Effector CD4-positive, alpha-beta T cell (primary cell): ENCODE results near the gene RPS15A.
"Not testable (repeated sequence)": the region's sequence is repeated elsewhere in the genome, so short reads cannot be mapped to it uniquely, and the experiment has no call there.

Experiments used
- DNase-seq: peaks from one replicate; pipeline ENCODE4 v3.0.0-alpha.2; 2020

The RPS15A gene

DNA sequence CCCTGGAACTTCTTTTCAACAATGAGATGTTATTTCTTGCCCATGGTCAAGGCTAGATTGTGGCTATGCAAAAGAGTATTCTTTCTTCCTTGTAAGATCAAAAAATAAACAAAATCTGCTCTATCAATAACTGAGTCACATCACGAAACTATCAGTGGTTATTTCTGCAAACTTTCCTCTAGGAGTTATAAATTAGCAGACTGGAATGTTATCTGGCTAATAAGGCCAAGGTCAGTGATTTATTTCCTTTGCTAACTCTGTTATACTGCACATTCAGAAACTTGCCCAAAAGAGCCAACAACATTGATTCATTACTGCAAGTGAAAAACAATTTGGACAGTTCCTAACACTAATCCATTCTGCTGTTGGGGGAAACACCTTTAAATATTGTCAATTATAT lies 6.2 kb upstream of the RPS15A start:
- no peak for DNase-seq

DNA sequence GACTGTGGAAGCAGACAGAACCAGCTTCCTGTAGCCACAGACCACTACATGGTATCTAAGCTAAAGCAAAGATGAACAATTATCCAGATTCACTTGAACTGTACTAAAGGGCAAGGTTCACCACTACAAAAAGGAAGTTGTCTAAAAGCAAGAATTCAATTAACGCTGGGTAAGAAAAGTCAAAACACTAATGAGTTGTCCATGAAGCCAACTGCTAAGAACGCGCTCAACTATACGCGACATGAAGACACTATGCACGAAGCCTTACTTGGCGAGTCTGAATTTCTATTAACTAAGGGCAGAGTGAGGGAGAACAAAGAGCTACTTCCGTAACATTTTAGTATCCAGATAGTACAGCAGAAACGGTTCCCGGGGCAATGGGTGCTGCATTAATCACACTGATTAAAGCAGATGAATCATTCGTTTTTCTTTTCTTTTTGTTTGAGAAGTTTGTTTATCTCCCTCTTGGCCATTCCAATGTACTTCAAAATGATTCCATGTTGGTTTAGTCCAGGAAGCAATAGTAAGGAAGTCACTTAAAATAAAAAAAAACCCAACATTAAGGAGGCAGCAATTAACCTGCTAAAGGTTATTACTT lies 2.8 kb upstream of the RPS15A start:
- no peak for DNase-seq

DNA sequence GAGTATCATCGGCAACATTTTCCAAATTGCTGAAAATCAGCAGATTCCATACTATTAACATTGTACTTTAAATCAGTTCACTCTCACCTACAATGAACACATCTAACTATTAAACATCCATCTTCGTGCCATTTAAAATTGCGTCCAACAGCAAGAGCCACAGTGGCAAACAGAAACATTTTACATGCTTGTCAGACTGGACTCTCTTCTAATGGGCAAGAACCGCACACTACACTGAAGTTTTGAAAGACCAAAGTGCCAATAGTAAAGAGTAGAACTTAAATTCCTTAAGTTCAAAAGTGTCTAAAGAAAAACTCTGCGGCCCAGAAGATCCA lies 652 bp downstream of the RPS15A start:
- DNase-seq: no peak

DNA sequence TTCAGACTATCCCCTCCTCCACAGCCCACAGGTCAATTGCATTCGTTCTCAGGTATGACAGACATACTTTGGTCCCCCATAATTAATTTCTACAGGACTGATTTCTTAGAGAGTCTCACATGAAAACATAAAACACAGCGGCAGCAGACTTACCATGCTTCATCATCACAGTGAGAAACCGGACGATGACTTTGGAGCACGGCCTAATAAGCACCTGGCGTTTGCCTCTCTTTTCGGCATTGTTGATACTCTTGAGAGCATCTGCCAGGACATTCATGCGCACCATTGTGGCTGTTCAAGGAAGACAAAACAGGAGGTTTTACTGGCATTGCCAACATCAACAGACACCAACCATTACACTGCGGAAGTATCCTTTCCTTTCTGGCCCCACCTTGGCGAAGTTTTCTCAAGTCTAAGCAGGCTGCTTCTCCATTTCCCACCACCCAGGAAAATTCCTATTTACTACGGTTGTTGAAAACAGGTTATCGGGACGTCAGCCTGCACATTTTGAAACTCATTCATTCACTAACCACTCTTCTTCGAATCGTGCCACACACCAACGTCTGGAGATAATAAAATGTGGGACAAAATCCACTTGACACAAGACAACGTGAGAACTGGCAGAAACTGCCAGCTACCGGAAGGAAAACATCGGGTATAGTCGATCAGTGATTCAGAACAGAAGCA lies 1.2 kb downstream of the RPS15A start:
- no peak for DNase-seq

DNA sequence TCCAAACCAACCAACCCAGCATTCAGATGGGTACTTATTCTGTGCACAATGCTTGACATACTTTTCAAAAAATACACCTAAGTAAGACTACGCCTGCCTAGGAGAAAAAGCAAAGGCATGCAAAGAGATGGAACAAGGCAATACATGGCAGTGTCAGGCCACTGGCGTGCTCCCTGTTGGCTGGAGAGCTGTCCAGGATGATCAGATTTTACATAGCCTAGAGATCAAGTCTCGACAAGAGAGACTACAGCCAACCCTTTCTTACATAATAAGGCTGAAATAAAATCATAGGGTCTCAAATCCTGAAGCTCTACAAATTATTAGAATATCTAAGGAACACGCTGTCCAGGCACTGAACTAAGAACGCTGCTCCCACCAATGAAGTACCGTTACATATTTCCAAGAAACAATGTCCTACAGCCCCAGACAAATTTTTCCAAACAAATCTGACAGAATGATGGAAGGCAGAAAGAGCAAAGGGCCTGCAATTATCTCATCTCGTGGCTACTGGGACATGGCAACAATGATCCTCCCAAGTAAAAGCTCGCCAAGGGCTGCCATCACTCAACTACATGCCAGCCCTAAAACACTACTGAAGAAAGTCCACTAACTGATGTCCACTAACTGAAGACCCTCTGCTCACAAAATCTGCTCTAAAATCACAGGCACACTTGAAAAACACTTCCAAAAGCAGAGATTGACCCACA lies 5.1 kb downstream of the RPS15A start:
- no peak for DNase-seq

DNA sequence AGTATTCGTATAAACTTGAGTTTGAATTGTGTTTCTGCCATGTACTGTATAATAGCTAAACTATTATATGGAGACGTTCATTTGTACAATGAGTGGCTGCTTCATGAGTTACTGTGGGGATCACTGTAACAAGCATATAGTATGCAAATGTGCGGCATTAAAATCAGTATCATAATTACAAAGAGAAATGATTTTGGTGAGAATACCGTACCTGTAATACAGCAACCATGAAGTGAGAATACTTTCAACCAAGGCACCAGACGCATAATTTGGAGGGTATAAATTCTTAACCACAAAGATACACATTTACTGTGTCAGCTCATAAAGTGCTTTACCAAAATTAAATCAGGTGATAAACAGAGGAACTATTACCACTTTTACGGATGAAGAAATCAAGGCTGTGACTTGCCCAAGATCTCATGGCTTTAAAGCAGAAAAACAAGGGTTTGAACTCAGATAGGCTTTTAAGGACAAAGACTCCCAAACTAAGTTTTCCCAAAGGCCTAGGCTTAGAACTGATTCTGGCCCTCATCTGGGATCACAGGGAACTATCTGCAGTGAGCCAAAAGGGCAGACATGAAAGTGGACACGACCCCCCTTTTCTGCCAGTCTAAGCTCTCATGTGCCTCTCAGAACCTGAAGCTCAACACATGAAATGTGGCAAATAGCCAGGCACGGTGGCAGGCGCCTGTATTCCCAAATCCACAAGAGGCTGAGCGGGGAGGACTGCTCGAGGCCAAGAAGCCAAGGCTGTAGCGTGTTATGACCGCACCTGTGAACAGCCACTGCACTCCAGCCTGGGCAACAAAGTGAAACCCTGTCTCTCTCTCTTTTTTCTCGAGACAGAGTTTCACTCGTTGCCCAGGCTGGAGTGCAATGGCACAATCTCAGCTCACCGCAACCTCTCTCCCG lies 6.4 kb downstream of the RPS15A start:
- DNase-seq: no peak

DNA sequence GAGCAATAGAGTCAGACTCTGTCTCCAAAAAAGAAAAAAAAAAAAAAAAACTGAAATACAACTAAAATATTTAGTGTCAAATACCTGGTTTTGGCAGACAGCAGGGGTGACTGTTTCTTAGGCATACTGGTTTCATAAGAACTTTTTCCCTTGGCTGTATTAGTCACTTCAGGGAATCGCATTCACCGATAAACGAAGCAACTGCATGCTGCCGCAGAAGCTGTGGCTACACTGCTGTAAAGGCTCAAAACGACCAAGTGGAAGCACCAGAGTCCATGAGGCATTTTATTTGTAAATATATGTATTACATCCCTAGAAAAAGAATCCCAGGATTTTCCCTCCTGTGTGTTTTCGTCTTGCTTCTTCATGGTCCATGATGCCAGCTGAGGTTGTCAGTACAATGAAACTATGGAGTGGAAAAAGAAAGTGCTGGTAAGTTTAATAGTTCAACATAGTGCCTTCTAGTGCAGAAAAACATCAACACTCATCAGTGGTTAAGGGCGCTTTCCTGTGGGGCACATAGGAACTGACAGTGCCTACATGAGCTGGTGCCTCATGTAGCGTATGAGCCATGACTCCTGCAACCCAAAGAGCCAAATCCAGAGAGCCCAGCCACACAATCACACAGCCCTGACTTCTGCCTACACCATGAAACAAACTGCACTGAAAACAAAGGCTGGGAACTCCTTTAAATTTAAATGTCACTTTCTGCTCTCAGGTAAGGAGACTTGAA lies 7.3 kb downstream of the RPS15A start:
- DNase-seq: no peak

DNA sequence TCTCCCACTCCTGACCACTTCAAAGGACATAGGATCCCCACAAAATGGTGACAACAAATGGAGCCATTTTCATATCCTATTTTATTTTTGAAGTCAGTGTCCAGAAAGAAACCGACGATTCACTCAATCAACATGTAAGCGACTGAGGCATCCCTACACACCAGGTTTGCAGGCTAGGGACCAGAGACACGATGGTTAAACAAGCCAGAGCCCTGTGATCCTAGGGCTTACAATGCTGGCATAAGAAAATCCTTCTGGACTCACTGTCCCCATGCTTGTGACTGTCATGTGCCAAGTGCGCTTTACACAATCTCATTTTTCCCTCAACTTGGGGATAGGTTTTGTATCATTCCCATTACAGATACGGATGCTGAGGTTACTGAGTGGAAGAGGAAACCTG lies 8.9 kb downstream of the RPS15A start:
- DNase-seq: not testable (repeated sequence)

DNA sequence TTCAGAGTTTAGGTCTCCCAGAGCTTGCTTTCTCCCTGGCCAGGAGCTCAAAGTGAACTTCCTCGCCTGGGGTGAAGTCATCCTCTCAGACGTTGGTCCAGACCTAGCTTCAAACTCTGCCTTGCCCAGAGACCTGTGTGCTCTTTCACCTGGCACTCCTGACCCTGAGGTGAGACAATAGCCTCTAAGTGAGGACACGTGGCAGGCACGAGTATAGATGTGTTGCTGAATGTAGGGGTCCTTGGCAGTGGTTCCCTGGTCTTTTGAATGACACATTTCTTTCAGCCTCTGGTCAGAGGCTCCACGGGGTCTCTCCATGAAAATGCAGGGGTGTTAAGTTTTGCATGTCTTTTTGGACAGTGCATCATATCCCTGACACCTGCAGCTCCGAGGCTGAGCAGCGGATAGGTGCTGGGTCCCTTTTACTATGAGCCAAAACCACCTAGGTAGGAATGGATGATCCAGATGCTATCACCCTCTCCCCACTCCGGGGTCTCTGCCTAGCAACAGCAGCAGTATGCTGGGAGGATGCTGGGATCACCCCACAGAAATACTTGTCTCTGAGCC lies 9.6 kb downstream of the RPS15A start:
- DNase-seq: not testable (repeated sequence)

DNA sequence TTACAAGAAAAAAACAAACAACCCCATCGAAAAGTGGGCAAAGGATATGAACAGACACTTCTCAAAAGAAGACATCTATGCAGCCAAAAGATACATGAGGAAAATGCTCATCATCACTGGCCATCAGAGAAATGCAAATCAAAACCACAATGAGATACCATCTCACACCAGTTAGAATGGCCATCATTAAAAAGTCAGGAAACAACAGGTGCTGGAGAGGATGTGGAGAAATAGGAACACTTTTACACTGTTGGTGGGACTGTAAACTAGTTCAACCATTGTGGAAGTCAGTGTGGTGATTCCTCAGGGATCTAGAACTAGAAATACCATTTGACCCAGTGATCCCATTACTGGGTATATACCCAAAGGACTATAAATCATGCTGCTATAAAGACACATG lies 12.5 kb downstream of the RPS15A start:
- DNase-seq: not testable (repeated sequence)

DNA sequence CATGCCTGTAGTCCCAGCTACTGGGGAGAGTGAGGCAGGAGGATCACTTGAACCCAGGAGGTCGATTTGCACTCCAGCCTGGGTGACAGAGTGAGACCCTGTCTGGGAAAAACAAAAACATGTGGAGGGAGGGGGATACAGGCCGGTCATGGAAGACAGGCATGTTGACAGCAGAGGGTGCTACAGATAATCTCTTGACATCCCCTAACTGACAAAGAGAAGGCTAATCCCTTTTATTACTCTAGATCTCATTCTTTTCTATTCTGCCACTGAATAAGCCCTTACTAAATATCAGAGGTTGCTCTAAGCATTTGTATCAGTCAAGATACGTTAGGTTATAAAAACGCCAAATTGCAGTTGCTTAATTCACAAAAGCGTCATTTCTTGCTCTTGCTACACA lies 13.8 kb downstream of the RPS15A start:
- DNase-seq: not testable (repeated sequence)

DNA sequence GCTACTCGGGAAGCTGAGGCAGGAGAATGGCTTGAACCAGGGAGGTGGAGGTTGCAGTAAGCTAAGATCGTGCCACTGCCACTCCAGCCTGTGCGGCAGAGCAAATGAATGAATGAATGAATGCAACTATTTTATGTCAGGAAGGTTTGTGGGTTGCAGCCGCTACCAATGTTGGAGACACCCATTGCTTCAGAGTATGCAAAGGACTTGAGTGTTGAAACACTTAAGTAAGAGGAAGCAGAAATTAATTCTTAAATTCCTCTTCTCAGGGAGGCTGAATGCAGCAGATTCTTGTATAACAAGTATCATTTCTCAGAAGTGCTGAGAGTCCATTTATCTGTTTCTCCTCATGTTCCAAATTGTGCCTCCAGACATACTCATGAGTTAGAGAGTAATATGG lies 15.5 kb downstream of the RPS15A start:
- not testable (repeated sequence) for DNase-seq

DNA sequence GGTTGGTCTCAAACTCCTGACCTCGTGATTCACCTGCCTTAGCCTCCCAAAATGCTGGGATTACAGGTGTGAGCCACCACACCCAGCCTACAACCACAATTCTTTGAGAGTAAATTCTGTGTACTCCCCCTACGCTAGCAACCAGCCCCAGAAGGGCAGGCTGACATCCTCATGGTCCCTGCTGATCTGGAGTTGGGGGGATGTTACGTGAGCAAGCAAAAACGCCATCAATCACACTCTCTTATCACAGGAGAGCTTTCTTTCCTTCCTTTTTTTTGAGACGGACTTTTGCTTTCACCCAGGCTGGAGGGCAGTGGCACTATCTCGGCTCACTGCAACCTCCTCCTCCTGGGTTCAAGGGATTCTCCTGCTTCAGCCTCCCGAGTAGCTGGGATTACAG lies 18.0 kb downstream of the RPS15A start:
- DNase-seq: not testable (repeated sequence)

DNA sequence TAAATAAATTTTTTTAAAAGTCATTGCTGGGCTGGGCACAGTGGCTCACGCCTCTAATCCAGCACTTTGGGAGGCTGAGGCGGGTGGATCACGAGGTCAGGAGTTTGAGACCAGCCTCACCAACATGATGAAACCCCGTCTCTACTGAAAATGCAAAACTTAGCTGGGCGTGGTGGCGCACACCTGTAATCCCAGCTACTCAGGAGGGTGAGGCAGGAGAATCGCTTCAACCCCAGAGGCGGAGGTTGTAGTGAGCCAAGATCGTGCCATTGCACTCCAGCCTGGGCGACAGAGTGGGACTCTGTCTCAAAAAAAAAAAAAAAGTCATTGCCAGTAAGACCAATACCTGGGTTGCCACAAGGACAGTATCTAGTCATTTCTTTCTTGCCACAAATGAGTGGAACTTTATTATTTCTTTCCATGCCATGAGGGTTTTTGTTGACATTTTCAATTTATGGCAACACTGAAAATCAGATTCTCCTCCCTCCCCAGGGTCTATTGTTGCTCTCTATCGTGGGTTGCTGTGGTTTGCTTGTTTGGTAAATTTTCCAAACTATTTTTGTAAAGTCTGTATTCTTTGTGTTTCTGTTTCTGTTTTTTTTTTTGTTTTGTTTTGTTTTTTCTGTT lies 19.7 kb downstream of the RPS15A start:
- not testable (repeated sequence) for DNase-seq

DNA sequence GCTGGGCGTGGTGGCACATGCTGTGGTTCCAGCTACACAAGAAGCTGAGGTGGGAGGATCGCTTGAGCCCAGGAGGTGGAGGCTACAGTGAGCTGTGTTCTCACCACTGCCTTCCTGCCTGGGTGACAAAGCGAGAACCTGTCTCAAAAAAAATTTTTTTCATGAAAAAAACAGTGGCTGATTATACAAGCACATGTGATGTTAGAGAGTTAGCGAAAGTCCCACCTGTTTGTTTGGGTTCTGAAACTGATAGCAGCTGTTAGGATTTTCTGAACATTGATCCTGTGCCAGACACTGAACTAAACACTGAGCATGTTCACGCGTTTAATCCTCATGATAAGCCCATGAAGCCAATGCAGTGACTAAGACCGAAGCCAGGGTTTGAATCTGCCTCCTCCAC lies 22.9 kb downstream of the RPS15A start:
- DNase-seq: not testable (repeated sequence)

DNA sequence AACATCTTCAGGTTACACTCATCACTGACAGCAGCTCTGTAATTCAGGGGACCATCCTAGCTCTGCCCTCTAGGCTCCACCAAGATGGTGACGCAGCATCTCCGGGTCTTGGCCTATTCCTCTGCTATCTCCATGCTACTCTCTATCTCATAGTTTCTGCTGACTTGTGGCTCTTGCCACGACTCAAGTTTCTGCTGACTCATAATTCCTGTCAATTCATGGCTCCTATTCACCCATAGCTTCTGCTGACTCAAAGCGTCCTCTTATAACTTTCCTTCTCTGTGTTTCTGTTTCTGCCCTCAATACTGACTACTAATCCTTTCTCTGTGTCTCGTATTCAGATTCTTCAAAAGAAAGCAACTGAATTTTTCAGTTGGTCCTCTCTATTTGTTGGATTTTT lies 27.4 kb downstream of the RPS15A start:
- not testable (repeated sequence) for DNase-seq

DNA sequence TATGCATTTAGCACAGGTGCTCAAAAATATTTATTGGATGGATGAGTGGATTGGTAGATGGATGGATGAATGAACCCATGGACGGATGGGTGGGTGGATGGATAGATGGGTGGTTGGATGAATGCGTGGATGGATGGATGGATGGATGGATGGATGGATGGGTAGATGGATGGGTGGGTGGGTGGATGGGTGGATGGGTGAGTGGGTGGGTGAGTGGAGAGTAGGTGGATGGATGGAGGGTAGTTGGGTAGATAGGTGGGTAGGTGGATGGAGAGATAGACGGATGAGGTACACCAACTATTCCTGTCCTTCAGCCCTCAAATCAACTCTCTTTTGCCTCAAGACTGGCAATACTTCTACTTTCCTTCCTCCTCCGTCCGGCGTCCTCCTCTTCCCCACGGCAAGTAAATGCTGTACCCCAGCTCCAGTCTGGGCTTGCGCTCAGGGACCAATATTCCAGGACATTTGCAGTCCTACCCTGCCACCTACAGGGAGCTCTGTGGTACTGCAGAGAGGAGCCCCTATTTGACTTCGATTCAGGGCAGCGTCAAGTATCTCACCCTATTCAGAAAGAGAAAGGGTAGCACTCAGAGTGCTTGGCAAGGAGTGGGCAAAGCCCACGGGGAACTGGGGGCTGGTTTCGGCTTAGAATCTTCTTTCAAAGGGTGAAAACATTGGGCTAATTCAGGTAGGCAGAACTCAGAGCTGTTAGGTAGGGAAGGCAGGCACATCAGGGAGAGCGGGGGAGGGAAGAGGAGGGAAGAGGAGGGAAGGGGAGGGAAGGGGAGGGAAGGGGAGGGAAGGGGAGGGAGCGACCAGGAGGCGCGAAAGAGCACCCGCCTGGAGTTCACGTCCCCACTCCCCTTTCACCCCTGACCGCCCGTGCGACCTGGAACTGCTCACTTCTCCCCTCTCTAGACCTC lies 30.3 kb downstream of the RPS15A start:
- peak; percentile 15 for DNase-seq

DNA sequence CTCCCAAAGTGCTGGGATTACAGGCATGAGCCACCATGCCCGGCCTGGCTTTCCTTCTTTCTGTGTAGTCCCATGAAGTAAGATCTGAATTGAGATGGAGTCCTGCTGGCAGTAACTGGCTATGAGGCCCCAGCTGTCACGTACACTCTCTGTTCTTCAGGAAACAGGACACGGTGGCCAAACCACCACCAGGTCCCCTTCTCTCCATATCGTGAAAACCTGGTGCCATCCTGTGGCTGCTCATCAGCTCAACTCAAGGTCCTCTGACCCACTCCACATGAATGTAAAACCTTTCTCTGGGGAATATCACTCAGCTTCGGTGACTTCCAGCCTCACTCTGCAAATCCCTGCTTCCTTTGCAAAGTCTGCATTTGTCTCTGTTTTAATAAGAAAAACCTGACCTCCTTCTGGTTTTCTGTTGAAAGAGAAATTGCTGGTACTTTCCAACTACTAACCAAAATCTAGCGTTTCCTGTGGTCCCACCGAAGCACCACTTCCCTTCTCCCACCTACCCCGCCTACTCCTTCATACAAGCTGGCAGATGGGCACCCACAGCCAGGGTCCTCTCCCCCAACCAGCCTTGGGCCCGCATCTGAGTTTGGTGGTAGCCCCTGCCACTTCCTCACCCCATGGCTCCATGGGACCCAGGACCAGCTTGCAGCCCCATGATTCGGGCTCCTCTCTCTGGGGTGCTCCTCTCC lies 32.0 kb downstream of the RPS15A start:
- DNase-seq: not testable (repeated sequence)

DNA sequence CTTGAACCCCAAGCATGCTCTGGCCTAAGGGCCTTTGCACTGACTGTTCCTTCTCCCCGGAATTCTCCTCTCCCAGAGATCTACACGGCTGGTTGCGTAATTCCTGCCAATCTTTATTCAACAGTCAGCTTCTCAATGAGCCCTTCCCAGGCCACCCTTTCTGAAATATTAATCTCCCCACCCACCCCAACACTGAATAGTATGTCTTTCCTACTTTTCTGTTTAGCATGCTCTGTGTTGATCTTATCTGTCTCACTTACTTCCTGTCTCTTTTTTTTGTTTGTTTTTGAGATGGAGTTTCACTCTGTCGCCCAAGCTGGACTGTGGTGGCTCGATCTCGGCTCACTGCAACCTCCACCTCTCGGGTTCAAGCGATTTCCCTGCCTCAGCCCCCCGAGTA lies 33.5 kb downstream of the RPS15A start:
- DNase-seq: not testable (repeated sequence)

DNA sequence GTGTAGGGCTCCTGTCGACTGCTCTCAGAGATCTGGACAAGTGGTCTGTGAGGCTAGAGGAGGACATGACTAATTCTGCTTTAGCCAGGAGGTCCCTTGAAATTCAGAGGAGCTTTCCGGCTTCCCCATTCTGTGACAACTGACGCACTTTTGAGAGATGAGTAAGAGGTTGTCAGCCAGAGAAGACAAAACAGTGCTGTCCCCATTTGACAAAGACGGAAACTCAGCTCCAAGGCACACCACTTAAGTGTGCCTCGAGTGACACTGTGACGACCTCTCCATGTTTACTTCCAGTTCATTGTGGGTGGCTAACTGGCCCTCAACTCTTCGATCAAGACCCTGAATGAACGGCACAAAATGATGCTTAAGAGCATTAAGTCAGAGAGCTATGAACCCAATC lies 47.3 kb downstream of the RPS15A start:
- DNase-seq: not testable (repeated sequence)
